ENCODE results near the gene RNF151. TPM values are rescaled to one million over a fixed set of nuclear protein-coding genes. Genes with fewer than 3 reads are reported as not detected.

The RNF151 gene
- total and polyA plus RNA-seq, 2 of the 13 experiments (the other 11 are each of a cell fraction or from before 2014, with no cell fraction given): not detected

DNA sequence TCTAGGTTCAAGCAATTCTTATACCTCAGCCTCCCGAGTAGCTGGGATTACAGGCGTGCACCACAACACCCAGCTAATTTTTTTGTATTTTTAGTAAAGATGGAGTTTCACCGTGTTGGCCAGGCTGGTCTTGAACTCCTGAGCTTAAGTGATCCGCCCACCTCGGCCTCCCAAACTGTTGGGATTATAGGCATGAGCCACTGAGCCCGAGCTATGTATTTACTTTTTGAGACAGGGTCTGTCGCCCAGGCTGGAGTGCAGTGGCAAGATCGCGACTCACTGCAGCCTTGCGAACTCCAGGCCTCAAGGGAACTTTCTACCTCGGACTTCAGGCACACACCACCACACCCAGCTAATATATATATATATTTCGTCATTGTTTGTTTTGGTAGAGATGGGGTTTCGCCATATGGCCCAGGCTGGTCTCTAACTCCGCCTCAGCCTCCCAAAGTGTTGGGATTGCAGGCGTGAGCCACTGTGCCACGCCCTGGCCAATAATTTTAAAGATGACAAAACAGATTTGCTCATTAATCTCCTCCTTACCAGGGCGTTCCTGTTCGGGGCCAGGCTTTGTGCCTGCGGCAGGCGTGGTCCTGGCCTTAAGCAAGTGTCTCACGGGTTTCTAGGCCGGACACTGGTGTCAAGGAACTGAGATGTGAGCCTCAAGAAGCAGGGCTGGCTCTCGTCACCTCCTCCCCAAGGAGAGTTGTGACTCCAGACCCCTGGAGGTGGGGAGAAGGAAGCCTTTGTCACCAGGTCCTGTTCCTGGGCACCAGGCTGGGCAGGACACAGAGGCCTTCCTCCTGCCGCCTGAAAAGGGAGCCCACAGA is 48.7 kb downstream of the RNF151 start (continued):
- TF ChIP-seq, protein P1, sequence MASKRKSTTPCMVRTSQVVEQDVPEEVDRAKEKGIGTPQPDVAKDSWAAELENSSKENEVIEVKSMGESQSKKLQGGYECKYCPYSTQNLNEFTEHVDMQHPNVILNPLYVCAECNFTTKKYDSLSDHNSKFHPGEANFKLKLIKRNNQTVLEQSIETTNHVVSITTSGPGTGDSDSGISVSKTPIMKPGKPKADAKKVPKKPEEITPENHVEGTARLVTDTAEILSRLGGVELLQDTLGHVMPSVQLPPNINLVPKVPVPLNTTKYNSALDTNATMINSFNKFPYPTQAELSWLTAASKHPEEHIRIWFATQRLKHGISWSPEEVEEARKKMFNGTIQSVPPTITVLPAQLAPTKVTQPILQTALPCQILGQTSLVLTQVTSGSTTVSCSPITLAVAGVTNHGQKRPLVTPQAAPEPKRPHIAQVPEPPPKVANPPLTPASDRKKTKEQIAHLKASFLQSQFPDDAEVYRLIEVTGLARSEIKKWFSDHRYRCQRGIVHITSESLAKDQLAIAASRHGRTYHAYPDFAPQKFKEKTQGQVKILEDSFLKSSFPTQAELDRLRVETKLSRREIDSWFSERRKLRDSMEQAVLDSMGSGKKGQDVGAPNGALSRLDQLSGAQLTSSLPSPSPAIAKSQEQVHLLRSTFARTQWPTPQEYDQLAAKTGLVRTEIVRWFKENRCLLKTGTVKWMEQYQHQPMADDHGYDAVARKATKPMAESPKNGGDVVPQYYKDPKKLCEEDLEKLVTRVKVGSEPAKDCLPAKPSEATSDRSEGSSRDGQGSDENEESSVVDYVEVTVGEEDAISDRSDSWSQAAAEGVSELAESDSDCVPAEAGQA (IDR thresholded peaks at IDR 0.05; ENCODE audit: low read depth): no peak
- TF ChIP-seq, protein P1 (CRISPR knock-in tag; IDR thresholded peaks at IDR 0.05; ENCODE audit: borderline replicate concordance): no peak
- TF ChIP-seq RFX5 (IDR thresholded peaks at IDR 0.05; ENCODE audit: low read depth, low read length): no peak
- no peak for TF ChIP-seq TSC22D2 (CRISPR knock-in tag; IDR thresholded peaks at IDR 0.05; ENCODE audit: borderline replicate concordance)
- TF ChIP-seq HDAC6 (IDR thresholded peaks at IDR 0.05; ENCODE audit: low read depth, low read length): no peak
- TF ChIP-seq, protein P2, sequence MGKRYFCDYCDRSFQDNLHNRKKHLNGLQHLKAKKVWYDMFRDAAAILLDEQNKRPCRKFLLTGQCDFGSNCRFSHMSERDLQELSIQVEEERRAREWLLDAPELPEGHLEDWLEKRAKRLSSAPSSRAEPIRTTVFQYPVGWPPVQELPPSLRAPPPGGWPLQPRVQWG (CRISPR knock-in tag; IDR thresholded peaks at IDR 0.05; ENCODE audit: borderline replicate concordance, low read depth): no peak
- TF ChIP-seq, protein P3, sequence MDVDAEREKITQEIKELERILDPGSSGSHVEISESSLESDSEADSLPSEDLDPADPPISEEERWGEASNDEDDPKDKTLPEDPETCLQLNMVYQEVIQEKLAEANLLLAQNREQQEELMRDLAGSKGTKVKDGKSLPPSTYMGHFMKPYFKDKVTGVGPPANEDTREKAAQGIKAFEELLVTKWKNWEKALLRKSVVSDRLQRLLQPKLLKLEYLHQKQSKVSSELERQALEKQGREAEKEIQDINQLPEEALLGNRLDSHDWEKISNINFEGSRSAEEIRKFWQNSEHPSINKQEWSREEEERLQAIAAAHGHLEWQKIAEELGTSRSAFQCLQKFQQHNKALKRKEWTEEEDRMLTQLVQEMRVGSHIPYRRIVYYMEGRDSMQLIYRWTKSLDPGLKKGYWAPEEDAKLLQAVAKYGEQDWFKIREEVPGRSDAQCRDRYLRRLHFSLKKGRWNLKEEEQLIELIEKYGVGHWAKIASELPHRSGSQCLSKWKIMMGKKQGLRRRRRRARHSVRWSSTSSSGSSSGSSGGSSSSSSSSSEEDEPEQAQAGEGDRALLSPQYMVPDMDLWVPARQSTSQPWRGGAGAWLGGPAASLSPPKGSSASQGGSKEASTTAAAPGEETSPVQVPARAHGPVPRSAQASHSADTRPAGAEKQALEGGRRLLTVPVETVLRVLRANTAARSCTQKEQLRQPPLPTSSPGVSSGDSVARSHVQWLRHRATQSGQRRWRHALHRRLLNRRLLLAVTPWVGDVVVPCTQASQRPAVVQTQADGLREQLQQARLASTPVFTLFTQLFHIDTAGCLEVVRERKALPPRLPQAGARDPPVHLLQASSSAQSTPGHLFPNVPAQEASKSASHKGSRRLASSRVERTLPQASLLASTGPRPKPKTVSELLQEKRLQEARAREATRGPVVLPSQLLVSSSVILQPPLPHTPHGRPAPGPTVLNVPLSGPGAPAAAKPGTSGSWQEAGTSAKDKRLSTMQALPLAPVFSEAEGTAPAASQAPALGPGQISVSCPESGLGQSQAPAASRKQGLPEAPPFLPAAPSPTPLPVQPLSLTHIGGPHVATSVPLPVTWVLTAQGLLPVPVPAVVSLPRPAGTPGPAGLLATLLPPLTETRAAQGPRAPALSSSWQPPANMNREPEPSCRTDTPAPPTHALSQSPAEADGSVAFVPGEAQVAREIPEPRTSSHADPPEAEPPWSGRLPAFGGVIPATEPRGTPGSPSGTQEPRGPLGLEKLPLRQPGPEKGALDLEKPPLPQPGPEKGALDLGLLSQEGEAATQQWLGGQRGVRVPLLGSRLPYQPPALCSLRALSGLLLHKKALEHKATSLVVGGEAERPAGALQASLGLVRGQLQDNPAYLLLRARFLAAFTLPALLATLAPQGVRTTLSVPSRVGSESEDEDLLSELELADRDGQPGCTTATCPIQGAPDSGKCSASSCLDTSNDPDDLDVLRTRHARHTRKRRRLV (CRISPR knock-in tag; IDR thresholded peaks at IDR 0.05): no peak
- TF ChIP-seq PPARG (CRISPR knock-in tag; conservative IDR thresholded peaks at IDR 0.05): 0 out of 2 replicates have a peak, but pooled peaks have one; percentile 43
- TF ChIP-seq PLRG1 (conservative IDR thresholded peaks at IDR 0.05): no peak
- no peak for TF ChIP-seq RAD21 (CRISPR knock-in tag; IDR thresholded peaks at IDR 0.05)
- peak; percentile 79 for TF ChIP-seq GATAD2A (CRISPR knock-in tag; IDR thresholded peaks at IDR 0.05)
- TF ChIP-seq SETDB1 (CRISPR knock-in tag; IDR thresholded peaks at IDR 0.05; ENCODE audit: borderline replicate concordance): no peak
- no peak for TF ChIP-seq ZFP36L1 (CRISPR knock-in tag; IDR thresholded peaks at IDR 0.05)
- no peak for TF ChIP-seq ZNF891 (CRISPR knock-in tag; IDR thresholded peaks at IDR 0.05)

All from HepG2 (cell line).